Lung (tissue), 12 donors: Measurements from ENCODE around the gene DAZAP1. TPM values are rescaled to one million over a fixed set of nuclear protein-coding genes. Genes with fewer than 3 reads are reported as not detected.

Experiments
- ATAC-seq: fragments of 200-7000 bp; cut with Tn5 transposase; one replicate; pipeline ENCODE4 v1.9.1; 2020; ENCODE audit warnings: moderate number of reproducible peaks; ENCODE audit not compliant: insufficient read depth, low FRiP score
- DNase-seq, 3 donors: peaks; one replicate each; pipeline ENCODE4 v3.0.0-alpha.2; 2013 to 2017
- H3K27ac ChIP-seq, 2 donors: one replicate each; pipeline ENCODE4 v1.5.1; 2013; ENCODE audit warnings: mild to moderate bottlenecking in 2 of 2, moderate library complexity in 2 of 2, control low read depth in 1 of 2, inconsistent platforms in 1 of 2, low read depth in 1 of 2, low read length in 1 of 2
- H3K27me3 ChIP-seq, 3 donors: one replicate each; pipeline ENCODE4 v1.5.1; 2013; ENCODE audit warnings: low read length in 2 of 3; ENCODE audit not compliant: control insufficient read depth in 3 of 3, insufficient read depth in 3 of 3
- H3K36me3 ChIP-seq, 4 donors: one replicate each; pipeline ENCODE4 v1.5.1; 2013; ENCODE audit warnings: low read length in 4 of 4, mild to moderate bottlenecking in 1 of 4, moderate library complexity in 1 of 4; ENCODE audit not compliant: control insufficient read depth in 4 of 4, insufficient read depth in 4 of 4
- H3K4me1 ChIP-seq, 5 donors: one replicate each; pipeline ENCODE4 v1.5.1; 2013; ENCODE audit warnings: low read length in 5 of 5, mild to moderate bottlenecking in 2 of 5, moderate library complexity in 1 of 5; ENCODE audit not compliant: control insufficient read depth in 5 of 5, insufficient read depth in 5 of 5
- H3K4me3 ChIP-seq: one replicate; pipeline ENCODE4 v1.5.1; 2013; ENCODE audit warnings: mild to moderate bottlenecking, control low read depth, moderate library complexity
- H3K9ac ChIP-seq, 2 donors: one replicate each; pipeline ENCODE4 v1.5.1; 2013; ENCODE audit warnings: low read length in 2 of 2, control low read depth in 1 of 2; ENCODE audit not compliant: insufficient read depth in 1 of 2
- H3K9me3 ChIP-seq, 4 donors: one replicate each; pipeline ENCODE4 v1.5.1; 2013; ENCODE audit warnings: low read length in 3 of 4, mild to moderate bottlenecking in 1 of 4, moderate library complexity in 1 of 4; ENCODE audit not compliant: control insufficient read depth in 4 of 4, insufficient read depth in 3 of 4
- WGBS, 2 donors: extraction: QIAGEN DNeasy Blood & Tissue Kit; methylation state at CpG; one replicate each; pipeline ENCODE4 v1.1.7; 2013; 5-methylcytosine and 5-hydroxymethylcytosine counted together
- polyA plus RNA-seq, 2 donors: library from polyadenylated mRNA; stranded (reverse); fragments of 200-250 nt; gene quantifications; one replicate each; pipeline ENCODE4 v1.2.1, GENCODE V29; 2013
- total RNA-seq, 2 donors: library from RNA; depleted of rRNA in 1 of 2; stranded (reverse); fragments of >200 nt in 1 of 2; gene quantifications; one replicate each; pipeline ENCODE4 v1.2.1, GENCODE V29; 2014 to 2021
- TF ChIP-seq, protein P1 (sequence below): IDR thresholded peaks from 2 replicates; pipeline ENCODE4 v1.5.1; 2012; ENCODE audit warnings: mild to moderate bottlenecking; ENCODE audit errors: control extremely low read depth, extremely low read depth
- donor health status: control.
- donor health status: control.
- donor health status: Bipolar disorder and iron deficiency.
- donor health status: healthy.
- donor health status: DM: yes; HTN: yes; CAD: no.

Gene DAZAP1
- total and polyA plus RNA-seq, 4 donors: 61.4 to 125 (median 80.1) TPM

DNA sequence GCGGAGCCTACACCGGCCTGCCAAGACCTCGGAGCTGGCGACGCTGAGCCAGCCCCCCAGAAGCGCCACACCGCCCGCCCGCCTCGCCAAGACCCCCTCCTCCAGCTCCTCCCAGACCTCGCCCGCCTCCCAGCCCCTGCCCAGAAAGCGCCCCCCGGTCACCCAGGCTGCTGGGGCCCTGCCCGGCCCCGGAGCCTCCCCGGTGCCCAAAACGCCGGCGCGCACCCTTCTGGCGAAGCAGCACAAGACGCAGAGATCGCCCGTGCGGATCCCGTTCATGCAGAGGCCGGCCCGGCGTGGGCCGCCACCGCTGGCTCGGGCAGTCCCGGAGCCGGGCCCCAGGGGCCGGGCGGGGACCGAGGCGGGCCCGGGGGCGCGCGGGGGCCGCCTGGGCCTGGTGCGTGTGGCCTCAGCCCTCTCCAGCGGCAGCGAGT, 61.5 kb downstream of the DAZAP1 start:
- no peak for ATAC-seq
- DNase-seq: no peak
- WGBS, 2 donors: 2% methylated on average over 30 to 47 of the region's 47 CpGs

DNA sequence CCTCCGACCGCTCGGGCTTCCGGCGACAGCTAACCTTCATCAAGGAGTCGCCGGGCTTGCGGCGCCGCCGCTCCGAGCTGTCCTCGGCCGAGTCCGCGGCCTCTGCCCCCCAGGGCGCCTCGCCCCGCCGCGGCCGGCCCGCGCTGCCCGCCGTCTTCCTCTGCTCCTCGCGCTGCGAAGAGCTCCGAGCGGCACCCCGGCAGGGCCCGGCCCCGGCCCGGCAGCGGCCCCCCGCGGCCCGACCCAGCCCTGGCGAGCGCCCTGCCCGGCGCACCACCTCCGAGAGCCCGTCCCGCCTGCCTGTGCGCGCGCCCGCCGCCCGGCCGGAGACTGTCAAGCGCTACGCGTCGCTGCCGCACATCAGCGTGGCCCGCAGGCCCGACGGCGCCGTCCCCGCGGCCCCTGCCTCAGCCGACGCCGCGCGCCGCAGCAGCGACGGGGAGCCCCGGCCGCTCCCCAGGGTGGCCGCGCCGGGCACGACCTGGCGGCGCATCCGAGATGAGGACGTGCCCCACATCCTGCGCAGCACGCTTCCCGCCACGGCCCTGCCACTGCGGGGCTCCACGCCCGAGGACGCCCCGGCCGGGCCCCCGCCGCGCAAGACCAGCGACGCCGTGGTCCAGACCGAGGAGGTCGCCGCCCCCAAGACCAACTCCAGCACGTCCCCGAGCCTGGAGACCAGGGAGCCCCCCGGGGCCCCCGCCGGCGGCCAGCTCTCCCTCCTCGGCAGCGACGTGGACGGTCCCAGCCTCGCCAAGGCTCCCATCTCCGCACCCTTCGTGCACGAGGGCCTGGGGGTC, 62.1 kb downstream of the DAZAP1 start:
- TF ChIP-seq, protein P1, sequence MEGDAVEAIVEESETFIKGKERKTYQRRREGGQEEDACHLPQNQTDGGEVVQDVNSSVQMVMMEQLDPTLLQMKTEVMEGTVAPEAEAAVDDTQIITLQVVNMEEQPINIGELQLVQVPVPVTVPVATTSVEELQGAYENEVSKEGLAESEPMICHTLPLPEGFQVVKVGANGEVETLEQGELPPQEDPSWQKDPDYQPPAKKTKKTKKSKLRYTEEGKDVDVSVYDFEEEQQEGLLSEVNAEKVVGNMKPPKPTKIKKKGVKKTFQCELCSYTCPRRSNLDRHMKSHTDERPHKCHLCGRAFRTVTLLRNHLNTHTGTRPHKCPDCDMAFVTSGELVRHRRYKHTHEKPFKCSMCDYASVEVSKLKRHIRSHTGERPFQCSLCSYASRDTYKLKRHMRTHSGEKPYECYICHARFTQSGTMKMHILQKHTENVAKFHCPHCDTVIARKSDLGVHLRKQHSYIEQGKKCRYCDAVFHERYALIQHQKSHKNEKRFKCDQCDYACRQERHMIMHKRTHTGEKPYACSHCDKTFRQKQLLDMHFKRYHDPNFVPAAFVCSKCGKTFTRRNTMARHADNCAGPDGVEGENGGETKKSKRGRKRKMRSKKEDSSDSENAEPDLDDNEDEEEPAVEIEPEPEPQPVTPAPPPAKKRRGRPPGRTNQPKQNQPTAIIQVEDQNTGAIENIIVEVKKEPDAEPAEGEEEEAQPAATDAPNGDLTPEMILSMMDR: no peak
- ATAC-seq: no peak
- 1 to 2% methylated on average over 60 to 117 of the region's 117 CpGs for WGBS, 2 donors
- H3K4me3 ChIP-seq: no peak overlapping the region
- H3K27ac ChIP-seq: no peak overlapping the region
- peaks cover 0 to 14% (median 0%) of the 10 kb centered on the region in 4 donors for H3K9me3 ChIP-seq
- no peak overlapping the region for H3K9ac ChIP-seq
- peaks cover 0 to 57% (median 11%) of the 10 kb centered on the region in 5 donors for H3K4me1 ChIP-seq
- no peak for DNase-seq
- peaks cover 16 to 45% (median 38%) of the 10 kb centered on the region in 3 donors for H3K27me3 ChIP-seq
- H3K36me3 ChIP-seq: peaks cover 0 to 2% (median 0%) of the 10 kb centered on the region in 4 donors

More for the DNA sequence above, 61.5 kb downstream of the DAZAP1 start:
- H3K9me3 ChIP-seq: peaks cover 0 to 14% (median 0%) of the 10 kb centered on the region in 4 donors
- TF ChIP-seq, protein P1: no peak
- H3K27me3 ChIP-seq: peaks cover 16 to 47% (median 38%) of the 10 kb centered on the region in 3 donors
- peaks cover 0 to 57% (median 11%) of the 10 kb centered on the region in 5 donors for H3K4me1 ChIP-seq
- H3K36me3 ChIP-seq: no peaks in the 10 kb centered on the region
- H3K27ac ChIP-seq: no peak overlapping the region
- H3K9ac ChIP-seq: no peak overlapping the region
- H3K4me3 ChIP-seq: no peak overlapping the region

DNA sequence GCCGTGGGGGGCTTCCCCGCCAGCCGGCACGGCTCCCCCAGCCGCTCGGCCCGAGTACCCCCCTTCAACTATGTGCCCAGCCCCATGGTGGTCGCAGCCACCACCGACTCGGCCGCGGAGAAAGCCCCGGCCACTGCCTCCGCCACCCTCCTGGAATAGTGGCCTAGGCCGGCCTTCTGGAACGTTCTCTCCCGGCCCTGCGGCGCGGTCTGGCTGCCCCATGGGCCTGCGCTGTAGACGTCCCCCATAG, 62.6 kb downstream of the DAZAP1 start:
- Histone ChIP-seq H3K27me3 (peaks cover 16 to 40% (median 36%) of the 10 kb centered on the region in 3 donors), H3K4me3 (no peak overlapping the region), H3K9me3 (peaks cover 0 to 14% (median 0%) of the 10 kb centered on the region in 4 donors), H3K27ac (no peak overlapping the region), H3K36me3 (peaks cover 0 to 7% (median 0%) of the 10 kb centered on the region in 4 donors), H3K4me1 (peaks cover 0 to 57% (median 11%) of the 10 kb centered on the region in 5 donors), H3K9ac (no peak overlapping the region)
- TF ChIP-seq, protein P1: no peak
- DNase-seq (no peak), ATAC-seq (no peak)
- 5 to 8% methylated on average over 22 of the region's 22 CpGs for WGBS, 2 donors
